SH-SY5Y (cell line): ENCODE data around the gene HES1.

ENCODE experiments used
- GATA2 ChIP-seq: IDR thresholded peaks from 2 replicates; pipeline ENCODE4 v1.6.1; 2011; ENCODE audit warnings: mild to moderate bottlenecking, low read depth, low read length
- GATA3 ChIP-seq: IDR thresholded peaks from 2 replicates; pipeline ENCODE4 v1.6.1; 2011; ENCODE audit warnings: low read depth, mild to moderate bottlenecking, low read length, moderate library complexity

The HES1 gene

DNA sequence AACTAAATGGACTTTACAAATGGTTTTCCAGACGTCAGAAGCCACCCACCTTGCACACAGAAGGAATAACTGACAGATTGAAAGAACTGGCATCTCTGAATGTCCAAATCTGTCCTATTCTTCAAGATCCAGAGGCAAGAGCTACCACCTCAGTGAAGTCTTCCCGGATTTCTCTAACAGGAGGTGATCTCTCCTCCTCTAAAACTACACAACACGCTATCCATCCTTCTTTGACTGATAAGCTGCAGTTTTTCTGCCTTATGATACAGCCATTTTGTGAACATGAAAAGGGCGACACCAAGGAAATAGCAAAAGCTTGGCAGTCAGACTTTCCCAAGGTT is 37.1 kb upstream of the HES1 start:
- TF ChIP-seq GATA3 (no peak), GATA2 (no peak)

DNA sequence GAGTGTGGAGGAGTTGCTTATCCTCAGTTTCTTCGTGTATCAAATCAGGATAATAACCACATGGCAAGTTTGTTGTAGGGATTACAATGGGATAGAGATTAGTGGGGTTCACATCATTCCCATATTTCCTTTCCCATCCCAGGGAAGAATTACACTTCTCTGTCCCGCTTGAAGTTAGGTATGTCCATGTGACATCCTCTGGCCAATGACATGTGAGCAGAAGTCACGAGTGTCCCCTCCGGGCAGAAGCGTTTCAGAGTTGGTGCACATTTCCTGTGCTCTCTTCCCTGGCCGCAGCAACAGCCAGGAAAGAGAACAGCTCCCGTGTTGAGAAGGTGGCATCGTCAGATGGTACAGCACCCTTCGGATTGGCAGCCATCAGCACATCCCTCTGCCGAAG is 36.7 kb upstream of the HES1 start:
- TF ChIP-seq GATA2: no peak
- TF ChIP-seq GATA3: no peak

DNA sequence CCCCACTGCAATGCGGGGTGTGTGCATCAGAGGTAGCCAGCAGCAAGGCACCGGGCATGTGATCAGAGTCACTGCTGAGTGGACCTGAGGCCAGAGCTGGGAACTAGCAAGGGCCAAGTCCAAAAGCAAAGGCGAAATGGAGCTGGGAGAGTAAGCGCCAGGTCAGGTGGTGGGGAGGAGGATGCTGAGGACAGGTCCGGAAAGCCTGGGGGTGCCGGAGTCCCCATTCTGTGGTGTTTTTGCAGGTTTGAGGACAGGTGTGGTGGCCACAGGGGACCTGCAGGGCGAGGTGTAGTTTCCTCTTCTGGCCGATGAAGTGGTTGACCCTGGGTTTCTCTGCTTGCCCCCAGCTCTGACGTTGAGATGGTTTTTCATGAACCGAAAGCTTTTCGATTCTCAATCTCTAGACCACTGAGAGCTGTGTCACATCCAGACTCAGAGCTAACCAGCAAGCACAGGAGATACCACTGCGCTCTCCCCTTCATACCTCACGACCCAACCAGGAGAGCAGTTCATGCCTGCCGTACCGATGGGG is 35.0 kb upstream of the HES1 start:
- TF ChIP-seq GATA3 (no peak), GATA2 (no peak)

DNA sequence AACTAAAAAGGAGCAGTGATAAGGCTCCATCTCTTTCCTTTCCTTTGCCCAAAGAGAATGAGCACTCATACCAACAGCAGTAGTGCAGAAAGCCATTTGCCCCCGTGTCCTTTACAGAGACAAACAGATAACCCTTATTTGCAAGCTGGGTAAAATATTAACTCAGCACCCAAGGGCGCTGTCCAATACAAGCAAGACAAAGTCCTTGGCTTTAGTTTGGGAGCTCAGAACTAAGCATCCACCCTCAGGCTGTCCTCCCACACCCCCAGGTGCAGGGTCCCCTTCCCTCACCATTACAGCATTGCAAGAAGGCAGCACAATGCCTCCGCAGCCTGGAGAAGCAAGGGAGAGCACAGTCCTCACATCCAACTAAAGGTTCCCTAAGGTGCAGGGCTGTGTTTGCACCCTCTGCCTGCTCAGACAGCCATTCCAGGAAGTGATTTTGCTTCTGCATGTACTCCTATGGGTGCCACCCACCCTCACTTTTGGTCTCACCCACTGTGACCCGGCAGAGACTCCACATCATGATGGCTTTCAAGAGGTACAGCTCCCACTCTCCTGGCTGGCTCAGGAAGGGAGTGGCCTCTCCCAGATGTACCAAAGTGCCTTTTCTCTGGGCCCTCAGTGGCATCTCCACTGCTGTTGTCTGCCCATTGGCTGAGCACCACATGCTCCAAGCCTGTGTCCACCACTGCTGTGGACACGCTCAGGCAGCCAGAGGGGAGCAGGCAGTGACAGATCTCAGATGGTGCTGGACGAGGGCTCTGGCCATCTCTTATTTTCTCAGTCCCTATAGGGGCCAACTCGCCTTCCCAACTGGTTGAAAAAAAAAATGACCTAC is 34.1 kb upstream of the HES1 start:
- TF ChIP-seq GATA2: no peak
- TF ChIP-seq GATA3: no peak

DNA sequence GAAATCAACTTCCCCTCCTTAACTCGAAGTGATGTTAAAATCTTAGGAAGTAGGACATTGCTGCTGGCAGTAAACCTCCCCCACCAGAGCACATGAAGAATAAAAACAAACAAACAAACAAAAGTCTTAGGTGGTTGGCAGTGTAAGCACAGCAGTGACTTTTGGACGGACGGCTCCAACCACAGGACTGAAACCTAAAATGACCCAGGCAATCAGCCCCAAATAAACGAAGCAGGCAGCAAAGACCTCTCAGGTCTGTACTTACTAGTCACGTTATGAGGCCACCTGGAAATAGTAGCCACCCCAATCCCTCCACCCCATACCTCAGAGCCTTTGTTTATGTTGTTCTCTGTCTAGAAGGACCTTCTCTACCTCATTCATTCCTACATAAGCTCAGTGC is 33.5 kb upstream of the HES1 start:
- no peak for TF ChIP-seq GATA3
- TF ChIP-seq GATA2: no peak

DNA sequence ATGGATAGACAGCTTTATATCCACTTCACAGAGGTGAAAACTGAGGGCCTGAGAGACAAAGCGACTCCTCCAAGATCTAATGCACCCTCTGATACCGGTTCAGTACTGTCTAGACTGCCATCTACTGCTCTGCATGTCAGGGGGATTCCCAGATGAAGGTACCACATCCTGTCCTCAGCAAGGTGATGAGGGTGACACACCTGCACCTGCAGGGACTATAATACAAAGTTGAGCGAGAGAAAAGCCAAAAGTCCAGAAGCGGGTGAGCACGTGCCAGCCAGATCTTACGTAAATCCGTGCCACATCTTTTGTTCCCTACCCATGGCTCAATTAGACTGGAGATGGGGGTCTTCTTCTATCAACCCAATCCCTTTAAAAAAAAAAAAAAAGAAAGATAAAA is 32.4 kb upstream of the HES1 start:
- TF ChIP-seq GATA3 (no peak), GATA2 (no peak)

DNA sequence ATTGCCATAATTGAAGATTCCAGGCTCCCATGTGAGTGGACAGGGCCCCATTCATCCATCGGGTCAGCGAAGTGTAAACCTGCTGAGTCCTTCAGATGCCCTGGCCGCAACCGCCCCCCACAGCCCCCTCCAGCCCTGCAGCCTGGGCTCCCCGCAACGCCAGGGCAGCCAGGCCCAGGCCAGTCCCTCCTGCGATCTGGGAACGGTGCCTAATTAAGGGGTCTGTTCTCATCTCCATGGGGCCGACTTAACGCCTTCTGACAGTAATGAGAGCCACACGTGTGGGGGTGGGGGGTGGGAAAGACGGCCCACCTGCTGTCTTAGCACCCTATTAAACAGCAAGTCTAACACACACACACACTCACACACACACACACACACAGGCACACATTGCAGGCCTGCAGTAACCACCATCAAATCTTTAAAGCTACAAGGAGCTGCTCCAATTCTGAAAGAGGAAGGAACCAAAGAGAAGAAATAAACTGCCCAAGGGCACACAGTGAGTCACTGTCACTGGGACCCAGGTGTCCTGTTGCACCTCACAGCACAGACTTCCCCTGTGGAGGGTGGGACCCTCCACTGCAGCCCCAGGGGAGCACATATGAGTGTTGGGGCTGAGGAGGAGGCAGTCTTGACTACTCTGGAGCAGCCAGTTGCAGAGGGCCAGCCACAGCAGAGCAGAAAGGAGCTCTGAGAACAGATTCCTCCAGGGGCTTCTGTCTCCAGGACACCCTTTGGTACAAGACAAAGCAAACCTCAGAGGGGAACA is 31.8 kb upstream of the HES1 start:
- TF ChIP-seq GATA2 (no peak), GATA3 (no peak)

DNA sequence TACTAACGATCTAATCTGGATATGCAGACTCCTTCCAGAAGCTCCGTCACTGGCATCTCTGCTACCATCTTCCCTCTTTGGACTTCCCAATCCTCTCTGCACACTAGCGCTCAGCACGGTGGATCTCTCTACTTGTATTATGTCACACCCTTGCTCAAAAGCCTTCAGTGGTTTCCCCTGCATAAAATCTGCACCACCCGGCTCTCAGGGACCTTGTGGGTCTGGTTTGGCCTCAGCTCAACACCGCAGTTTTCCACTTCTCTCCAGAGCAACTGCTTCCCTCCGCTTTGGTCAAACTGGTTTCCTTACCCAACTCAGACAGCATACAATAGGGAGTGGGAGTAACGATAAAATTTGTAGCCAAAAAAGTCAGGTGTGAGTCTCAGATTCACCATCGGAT is 30.7 kb upstream of the HES1 start:
- TF ChIP-seq GATA3: no peak
- TF ChIP-seq GATA2: no peak

DNA sequence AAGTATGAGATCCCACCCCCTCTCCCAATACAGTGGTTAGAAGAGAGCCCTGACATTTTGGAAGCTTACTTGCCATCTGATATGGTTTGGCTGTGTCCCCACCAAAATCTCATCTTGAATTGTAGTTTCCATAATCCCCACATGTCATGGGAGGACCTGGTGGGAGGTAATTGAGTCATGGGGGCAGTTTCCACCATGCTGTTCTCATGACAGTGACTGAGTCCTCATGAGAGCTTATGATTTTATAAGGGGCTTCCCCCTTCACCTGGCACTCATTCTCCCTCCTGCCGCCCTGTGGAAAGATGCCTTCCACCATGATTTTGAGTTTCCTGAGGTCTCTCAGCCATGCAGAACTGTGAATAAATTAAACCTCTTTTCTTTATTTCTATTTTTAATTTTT is 28.8 kb upstream of the HES1 start:
- TF ChIP-seq GATA3 (no peak), GATA2 (no peak)

DNA sequence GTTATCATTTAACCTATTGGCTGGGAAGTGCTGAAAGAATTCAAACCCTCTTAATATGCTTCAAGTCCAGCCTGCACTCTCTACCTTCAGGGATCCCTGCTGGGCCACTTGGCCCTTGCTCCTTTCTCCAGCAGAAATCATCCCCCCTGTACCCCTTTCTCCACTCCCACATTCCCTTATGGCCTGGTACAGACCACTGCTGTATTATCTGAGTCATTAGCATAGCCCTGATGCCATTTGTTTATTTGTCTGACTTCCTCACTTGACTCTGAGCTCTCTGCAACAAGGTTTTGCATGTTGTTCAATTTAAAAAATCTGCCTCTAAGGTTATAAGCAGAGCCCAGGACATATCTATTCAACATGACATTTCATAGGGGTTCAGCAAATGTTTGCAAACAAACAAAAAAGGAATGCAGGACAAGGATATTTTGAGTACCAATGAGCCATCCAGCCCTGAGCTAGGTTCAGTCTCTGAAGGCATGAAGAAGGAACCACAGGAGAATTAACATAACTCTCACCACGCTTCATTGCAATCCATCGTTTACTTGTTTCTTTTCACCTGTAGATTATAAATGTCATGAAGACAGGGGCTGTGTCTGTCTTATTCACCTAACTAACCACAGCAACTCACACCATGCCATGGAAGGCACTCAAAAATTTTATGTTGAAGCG is 26.6 kb upstream of the HES1 start:
- TF ChIP-seq GATA3 (no peak), GATA2 (no peak)

DNA sequence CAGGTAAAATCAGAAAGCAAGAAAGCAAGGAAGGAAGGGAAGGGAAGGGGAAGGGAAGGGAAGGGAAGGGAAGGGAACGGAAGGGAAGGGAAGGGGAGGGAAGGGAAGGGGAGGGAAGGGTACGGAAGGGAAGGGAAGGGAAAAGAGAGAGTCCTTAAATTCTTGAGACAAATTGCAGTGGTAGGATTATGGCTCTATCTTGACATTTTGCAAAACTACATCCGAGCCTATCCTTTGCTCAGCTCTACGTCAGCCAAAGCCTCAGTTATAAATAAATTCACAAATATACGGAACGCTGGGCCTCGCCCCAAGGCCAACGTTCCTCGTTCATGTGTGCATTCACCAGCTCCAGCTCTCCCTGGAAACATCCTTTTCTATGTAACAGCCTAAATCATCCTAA is 25.5 kb upstream of the HES1 start:
- no peak for TF ChIP-seq GATA3
- no peak for TF ChIP-seq GATA2

DNA sequence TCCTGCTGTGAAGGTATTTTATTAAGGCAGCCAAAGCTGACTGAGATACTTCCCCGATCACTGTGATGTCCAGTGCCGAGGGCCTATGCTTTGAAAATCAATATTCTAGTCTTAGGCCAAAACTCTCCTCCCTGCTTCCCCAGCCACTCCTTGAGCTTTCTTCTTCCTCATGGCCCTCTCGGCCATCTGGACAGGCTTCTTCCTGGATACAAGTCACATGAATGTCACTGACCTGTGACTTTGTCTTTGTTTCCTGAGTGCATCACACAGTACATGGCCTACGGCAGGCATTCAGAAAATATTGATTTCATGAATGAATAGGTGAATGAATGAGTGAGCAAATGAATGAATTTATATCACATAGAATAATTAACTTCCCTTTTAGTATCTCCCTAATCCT is 24.6 kb upstream of the HES1 start:
- TF ChIP-seq GATA2: no peak
- TF ChIP-seq GATA3: no peak

DNA sequence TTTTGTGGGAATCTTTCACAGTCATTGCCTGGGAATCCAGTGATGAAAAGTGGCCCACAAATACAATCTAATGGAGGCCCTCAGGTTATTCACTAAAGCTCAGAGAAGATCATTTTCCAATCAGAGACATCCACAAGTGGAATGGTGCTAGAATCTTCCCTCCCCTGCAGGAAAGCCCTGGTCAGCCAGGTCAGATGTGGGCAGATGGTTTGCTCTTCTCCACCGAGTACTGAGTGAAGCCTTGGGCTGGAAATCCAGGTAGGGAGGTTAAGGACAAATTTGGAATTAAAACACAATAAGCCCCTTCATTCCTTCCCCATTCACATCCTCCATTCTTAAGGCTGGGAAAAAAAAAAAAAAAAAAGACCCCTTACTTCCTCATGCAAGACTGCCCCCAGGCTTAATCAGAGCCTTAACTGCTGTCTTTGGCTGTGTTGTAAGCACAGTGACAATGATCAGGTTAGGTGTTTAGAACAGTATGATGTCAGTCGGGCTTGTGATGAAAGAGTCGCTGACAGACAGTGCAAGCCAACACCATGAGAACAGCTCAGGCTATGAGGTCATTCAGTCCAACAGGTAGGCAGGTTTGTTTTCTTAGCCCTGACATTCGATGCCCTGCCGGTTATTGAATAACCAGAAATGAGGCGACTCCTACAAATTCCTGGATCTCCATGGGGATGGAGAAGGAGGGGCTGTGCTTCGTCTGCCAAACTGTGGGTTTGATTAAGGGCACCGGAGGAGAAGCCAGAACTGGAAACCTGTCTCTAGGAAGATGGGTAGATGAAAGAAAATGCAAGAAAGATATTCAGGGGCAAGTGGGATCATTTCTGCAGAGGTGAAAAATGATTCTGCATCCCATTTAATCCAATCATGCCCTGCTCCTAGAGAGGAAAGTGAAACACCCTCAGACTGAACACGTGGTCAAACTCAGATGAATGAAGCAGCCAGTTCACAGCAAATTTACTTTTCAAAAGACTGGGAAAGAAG is 23.5 kb upstream of the HES1 start:
- TF ChIP-seq GATA2: no peak
- TF ChIP-seq GATA3: no peak
